K562 (cell line): ENCODE data around the gene CXCL6. TPM values are rescaled to one million over a fixed set of nuclear protein-coding genes. Genes with fewer than 3 reads are reported as not detected.

ENCODE experiments used
- ATAC-seq: fragments of 200-7000 bp; cut with Tn5 transposase; 3 replicates; pipeline ENCODE4 v1.9.1; 2020; ENCODE audit warnings: moderate library complexity
- BruUV-seq: library from RNA; stranded (reverse); fragments of 400-500 nt; replicated peaks from 2 replicates; lab custom pipeline; 2021; lab: Mats Ljungman, UMichigan
- CTCF ChIA-PET: fragments of 300-600 bp; formaldehyde crosslinking; extraction: SDS; loops from one replicate; lab custom pipeline; 2021; ENCODE audit warnings: low intra/inter-chr PET ratio; lab: Yijun Ruan, JAX
- POLR2A ChIA-PET: fragments of 300-600, 350-650 bp; sonication (Branson Sonifier 250); formaldehyde crosslinking; extraction: SDS; loops from one replicate; lab custom pipeline; 2021; ENCODE audit warnings: antibody characterized with exemption, inconsistent platforms; lab: Yijun Ruan, JAX
- DNase-seq, 4 experiments: peaks; one replicate each; pipeline versions ENCODE4 v3.0.0 to v3.0.0-alpha.2; 2011 to 2018; ENCODE audit warnings: low spot score in 3 of 4, mixed read lengths in 3 of 4; ENCODE audit errors: extremely low read depth in 1 of 4
- FAIRE-seq: peaks from 2 replicates; lab custom pipeline; 2011; peaks lifted over from hg19 to GRCh38; lab: Jason Lieb, UNC
- H2AFZ ChIP-seq: 2 replicates; pipeline ENCODE4 v1.6.0; 2011; ENCODE audit warnings: low read depth, low read length, control low read depth, inconsistent platforms
- H3K27ac ChIP-seq: fragments of 200-600 bp; 3 replicates; pipeline ENCODE4 v1.8.0; 2011; ENCODE audit warnings: low read depth, mild to moderate bottlenecking, control low read depth, inconsistent platforms, low read length, moderate library complexity, mixed read lengths; ENCODE audit errors: extremely low read depth
- H3K27me3 ChIP-seq, 2 experiments: fragments of 300-600 bp in 1 of 2; 2 replicates in 1 of 2; 3 replicates in 1 of 2; pipeline versions ENCODE4 v1.6.0 to v1.8.0; 2011; ENCODE audit warnings: inconsistent platforms in 2 of 2, low read length in 2 of 2, mild to moderate bottlenecking in 1 of 2, mixed read lengths in 1 of 2, moderate library complexity in 1 of 2; ENCODE audit not compliant: control insufficient read depth in 2 of 2, insufficient read depth in 2 of 2
- H3K36me3 ChIP-seq: fragments of 300-600 bp; 3 replicates; pipeline ENCODE4 v1.8.0; 2011; ENCODE audit warnings: mild to moderate bottlenecking, low read length, inconsistent platforms; ENCODE audit not compliant: control insufficient read depth, insufficient read depth
- H3K4me1 ChIP-seq, 2 experiments: fragments of 200-600 bp in 1 of 2; replicated peaks in 1 of 2; 2 replicates in 1 of 2; 3 replicates in 1 of 2; pipeline versions ENCODE4 v1.5.1 to v1.8.0; 2011; ENCODE audit warnings: inconsistent platforms in 2 of 2, low read length in 2 of 2, mild to moderate bottlenecking in 1 of 2, mixed read lengths in 1 of 2, moderate library complexity in 1 of 2; ENCODE audit not compliant: control insufficient read depth in 2 of 2, insufficient read depth in 2 of 2
- H3K4me2 ChIP-seq: 2 replicates; pipeline ENCODE4 v1.6.1; 2011; ENCODE audit warnings: low read length, control low read depth, inconsistent platforms, mixed read lengths; ENCODE audit not compliant: insufficient read depth
- H3K4me3 ChIP-seq: fragments of 200-600 bp; sonication (generic), shearing (Covaris generic); 2 replicates; pipeline ENCODE4 v1.5.1; 2016; ENCODE audit warnings: control low read depth, inconsistent platforms
- H3K79me2 ChIP-seq: fragments of 200-600 bp; 3 replicates; pipeline ENCODE4 v1.8.0; 2011; ENCODE audit warnings: low read length, inconsistent platforms; ENCODE audit not compliant: control insufficient read depth, insufficient read depth
- H3K9ac ChIP-seq, 2 experiments: 2 replicates each; pipeline versions ENCODE4 v1.6.0 to v1.6.1; 2011; ENCODE audit warnings: low read depth in 2 of 2, low read length in 2 of 2, control low read depth in 1 of 2, inconsistent platforms in 1 of 2, mild to moderate bottlenecking in 1 of 2, mixed read lengths in 1 of 2; ENCODE audit not compliant: insufficient read depth in 1 of 2
- H3K9me1 ChIP-seq: one replicate; pipeline ENCODE4 v1.6.0; 2011; ENCODE audit warnings: inconsistent platforms, mild to moderate bottlenecking, low read length, moderate library complexity; ENCODE audit not compliant: control insufficient read depth, insufficient read depth
- H3K9me3 ChIP-seq: replicated peaks from 2 replicates; pipeline ENCODE4 v1.5.1; 2011; ENCODE audit warnings: low read depth, low read length, inconsistent platforms; ENCODE audit not compliant: control insufficient read depth, insufficient read depth
- H4K20me1 ChIP-seq: replicated peaks from 2 replicates; pipeline ENCODE4 v1.6.1; 2011; ENCODE audit warnings: low read length, inconsistent platforms, mixed read lengths; ENCODE audit not compliant: control insufficient read depth, insufficient read depth
- CC2D1A ChIP-seq: fragments of 450-650 bp; IDR thresholded peaks from 2 replicates; pipeline ENCODE4 v1.6.1; 2017; ENCODE audit warnings: mild to moderate bottlenecking
- MXI1 ChIP-seq: IDR thresholded peaks from 2 replicates; pipeline ENCODE4 v1.6.1; 2011; ENCODE audit warnings: low read depth, mild to moderate bottlenecking, improper control_type of control experiment, low read length
- PRPF4 ChIP-seq: fragments of 200-400 bp; formaldehyde crosslinking; IDR thresholded peaks from one replicate; pipeline ENCODE4 v1.6.1; 2017; ENCODE audit warnings: low read length, low read depth, mild to moderate bottlenecking; ENCODE audit not compliant: insufficient read depth, poor library complexity, severe bottlenecking
- ZNF134 ChIP-seq: fragments of 250-450 bp; sonication (Bioruptor Pico); conservative IDR thresholded peaks from 2 replicates; pipeline ENCODE4 v1.4.0; 2020
- ZNF408 ChIP-seq: fragments of 250-450 bp; sonication (Bioruptor Pico); IDR thresholded peaks from 2 replicates; pipeline ENCODE4 v1.4.0; 2020; ENCODE audit warnings: low read depth, mild to moderate bottlenecking, moderate library complexity
- WGBS: fragments of 100-300 bp; shearing (Covaris generic); methylation state at CpG from one replicate; pipeline ENCODE4 v1.1.6; 2016; ENCODE audit warnings: low coverage, mixed read lengths; ENCODE audit not compliant: insufficient coverage; ENCODE audit errors: missing lambda C conversion rate; 5-methylcytosine and 5-hydroxymethylcytosine counted together
- in situ Hi-C: fragments of 300-500 bp; cut with MboI; formaldehyde crosslinking; loops from 4 replicates; pipeline ENCODE4 v1.15.0; 2018; ENCODE audit warnings: inconsistent platforms, mixed read lengths
- intact Hi-C: fragments of 100-400 bp; cut with micrococcal nuclease; formaldehyde crosslinking; loops from 2 replicates; pipeline ENCODE4 v1.14.2; 2022
- polyA plus RNA-seq, 8 experiments: library from polyadenylated mRNA; depleted of rRNA in 4 of 8; stranded (reverse) in 5 of 8; unstranded in 3 of 8; fragments of >200 nt; fragmentation: Nextera tagmentation in 2 of 8; fragmentation: Illumina TruSeq in 1 of 8; extraction: Ambion mirVana in 2 of 8; extraction: Trizol in 1 of 8; gene quantifications; 2 replicates each; pipeline versions ENCODE4 v1.2.1 to v1.2.3, GENCODE V29; 2011 to 2014; ENCODE audit warnings: inconsistent platforms in 1 of 8, missing spikeins in 1 of 8
- total RNA-seq, 7 experiments: library from RNA; depleted of rRNA in 6 of 7; stranded (reverse); fragments of >200 nt in 6 of 7; fragmentation: Illumina TruSeq in 2 of 7; extraction: Trizol in 2 of 7; gene quantifications; 2 replicates each; pipeline versions ENCODE4 v1.2.1 to v1.2.3, GENCODE V29; 2011 to 2021; ENCODE audit warnings: low replicate concordance in 1 of 7
- TF ChIP-seq, protein P1 (sequence below): fragments of 250-450 bp; sonication (Bioruptor Pico); IDR thresholded peaks from 2 replicates; pipeline ENCODE4 v1.5.0; 2021
- TF ChIP-seq, protein P2 (sequence below): fragments of 450-650 bp; IDR thresholded peaks from 2 replicates; pipeline ENCODE4 v1.6.1; 2017; ENCODE audit warnings: antibody characterized with exemption
- TF ChIP-seq, protein P3 (sequence below): IDR thresholded peaks from 3 replicates; pipeline ENCODE4 v1.6.1; 2011; ENCODE audit warnings: borderline replicate concordance, mild to moderate bottlenecking; ENCODE audit not compliant: insufficient read length, insufficient read depth

The CXCL6 gene
- total and polyA plus RNA-seq, 9 of the 15 experiments (the other 6 are each of a cell fraction or from before 2014, with no cell fraction given), result not detected

DNA sequence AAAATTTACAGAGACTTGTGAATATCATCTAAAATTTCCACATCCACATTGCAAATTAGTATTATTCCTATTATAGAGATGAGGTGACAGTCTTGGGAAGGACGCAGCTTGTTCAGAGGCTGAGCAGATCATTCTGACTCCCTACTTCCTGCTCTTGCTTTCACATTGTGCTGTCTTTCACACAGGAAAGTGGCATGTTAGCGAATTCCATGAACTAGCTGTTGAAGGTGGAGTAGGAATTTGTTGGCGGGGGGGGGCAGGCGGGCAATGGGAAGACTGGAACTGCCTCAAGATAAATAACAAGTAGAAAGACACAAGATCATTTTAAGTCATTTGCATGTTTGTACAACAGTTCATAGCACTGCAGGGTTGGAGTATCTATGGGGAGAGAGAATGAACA, 18.9 kb downstream of the CXCL6 start:
- Histone ChIP-seq H3K9me3 (no peaks in the 10 kb centered on the region), H2AFZ (no peak overlapping the region), H4K20me1 (no peaks in the 10 kb centered on the region), H3K27me3 (no peaks in the 10 kb centered on the region), H3K9ac (no peak overlapping the region), H3K4me3 (no peak overlapping the region), H3K27ac (no peak overlapping the region), H3K4me1 (peaks cover 0 to 5% of the 10 kb centered on the region in 2 experiments; a peak in 1 of 5 replicates), H3K9me1 (no peaks in the 10 kb centered on the region), H3K36me3 (no peaks in the 10 kb centered on the region), H3K79me2 (no peaks in the 10 kb centered on the region), H3K4me2 (no peak overlapping the region)
- WGBS, result 51% methylated on average over 4 of the region's 4 CpGs
- POLR2A ChIA-PET, result interaction anchor here (1.1 kb wide), 1 partner anchor 19 kb away, joined by 3 read pairs; no protein-coding TSS in a partner anchor
- no TSS peak for BruUV-seq
- no peak for DNase-seq
- intact Hi-C loops, result no loop called here
- CTCF ChIA-PET, result no interaction called here
- ATAC-seq, result no peak
- no peak for FAIRE-seq
- TF ChIP-seq, protein P1, sequence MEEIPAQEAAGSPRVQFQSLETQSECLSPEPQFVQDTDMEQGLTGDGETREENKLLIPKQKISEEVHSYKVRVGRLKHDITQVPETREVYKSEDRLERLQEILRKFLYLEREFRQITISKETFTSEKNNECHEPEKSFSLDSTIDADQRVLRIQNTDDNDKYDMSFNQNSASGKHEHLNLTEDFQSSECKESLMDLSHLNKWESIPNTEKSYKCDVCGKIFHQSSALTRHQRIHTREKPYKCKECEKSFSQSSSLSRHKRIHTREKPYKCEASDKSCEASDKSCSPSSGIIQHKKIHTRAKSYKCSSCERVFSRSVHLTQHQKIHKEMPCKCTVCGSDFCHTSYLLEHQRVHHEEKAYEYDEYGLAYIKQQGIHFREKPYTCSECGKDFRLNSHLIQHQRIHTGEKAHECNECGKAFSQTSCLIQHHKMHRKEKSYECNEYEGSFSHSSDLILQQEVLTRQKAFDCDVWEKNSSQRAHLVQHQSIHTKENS (CRISPR knock-in tag), result no peak
- TF ChIP-seq MXI1, result no peak
- TF ChIP-seq, protein P2, sequence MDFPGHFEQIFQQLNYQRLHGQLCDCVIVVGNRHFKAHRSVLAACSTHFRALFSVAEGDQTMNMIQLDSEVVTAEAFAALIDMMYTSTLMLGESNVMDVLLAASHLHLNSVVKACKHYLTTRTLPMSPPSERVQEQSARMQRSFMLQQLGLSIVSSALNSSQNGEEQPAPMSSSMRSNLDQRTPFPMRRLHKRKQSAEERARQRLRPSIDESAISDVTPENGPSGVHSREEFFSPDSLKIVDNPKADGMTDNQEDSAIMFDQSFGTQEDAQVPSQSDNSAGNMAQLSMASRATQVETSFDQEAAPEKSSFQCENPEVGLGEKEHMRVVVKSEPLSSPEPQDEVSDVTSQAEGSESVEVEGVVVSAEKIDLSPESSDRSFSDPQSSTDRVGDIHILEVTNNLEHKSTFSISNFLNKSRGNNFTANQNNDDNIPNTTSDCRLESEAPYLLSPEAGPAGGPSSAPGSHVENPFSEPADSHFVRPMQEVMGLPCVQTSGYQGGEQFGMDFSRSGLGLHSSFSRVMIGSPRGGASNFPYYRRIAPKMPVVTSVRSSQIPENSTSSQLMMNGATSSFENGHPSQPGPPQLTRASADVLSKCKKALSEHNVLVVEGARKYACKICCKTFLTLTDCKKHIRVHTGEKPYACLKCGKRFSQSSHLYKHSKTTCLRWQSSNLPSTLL, result no peak
- TF ChIP-seq CC2D1A, result no peak
- no peak for TF ChIP-seq ZNF134 (CRISPR knock-in tag)
- TF ChIP-seq PRPF4, result no peak
- TF ChIP-seq, protein P3, sequence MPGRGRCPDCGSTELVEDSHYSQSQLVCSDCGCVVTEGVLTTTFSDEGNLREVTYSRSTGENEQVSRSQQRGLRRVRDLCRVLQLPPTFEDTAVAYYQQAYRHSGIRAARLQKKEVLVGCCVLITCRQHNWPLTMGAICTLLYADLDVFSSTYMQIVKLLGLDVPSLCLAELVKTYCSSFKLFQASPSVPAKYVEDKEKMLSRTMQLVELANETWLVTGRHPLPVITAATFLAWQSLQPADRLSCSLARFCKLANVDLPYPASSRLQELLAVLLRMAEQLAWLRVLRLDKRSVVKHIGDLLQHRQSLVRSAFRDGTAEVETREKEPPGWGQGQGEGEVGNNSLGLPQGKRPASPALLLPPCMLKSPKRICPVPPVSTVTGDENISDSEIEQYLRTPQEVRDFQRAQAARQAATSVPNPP, result no peak
- TF ChIP-seq ZNF408, result no peak
- in situ Hi-C loops, result no loop called here
